Breast epithelium (tissue), 3 donors: ENCODE measurements around the gene PANX1.

Experiments
- POLR2A ChIP-seq: fragments of 450-650 bp; IDR thresholded peaks from one replicate; pipeline ENCODE4 v1.6.1; 2016; ENCODE audit warnings: antibody characterized with exemption, mild to moderate bottlenecking, moderate library complexity
- TF ChIP-seq, protein P1 (sequence below), 3 donors: fragments of 450-650 bp; IDR thresholded peaks; one replicate each; pipeline ENCODE4 v1.5.1; 2016 to 2017; ENCODE audit warnings: antibody characterized with exemption in 3 of 3, mild to moderate bottlenecking in 3 of 3, moderate library complexity in 3 of 3

DNA sequence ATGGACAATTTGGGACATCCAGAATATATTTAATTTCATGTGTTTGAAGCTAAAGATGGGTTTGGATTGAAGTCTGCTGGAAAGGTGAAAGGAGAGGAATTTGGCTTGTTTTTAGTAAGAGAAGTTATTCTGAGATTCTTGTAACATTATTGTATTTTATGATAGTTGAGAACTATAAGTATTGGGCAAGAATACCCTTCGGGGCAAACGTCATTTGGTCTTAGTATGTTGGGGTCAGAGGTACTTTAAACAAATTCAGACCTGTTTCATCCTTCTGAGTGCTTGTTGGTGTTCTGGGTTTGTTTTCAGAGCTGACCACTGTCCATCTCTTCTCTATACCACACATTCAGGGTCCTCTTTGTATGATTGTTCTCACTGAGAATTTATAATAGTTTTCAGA, 19.5 kb downstream of the PANX1 start:
- TF ChIP-seq, protein P1, sequence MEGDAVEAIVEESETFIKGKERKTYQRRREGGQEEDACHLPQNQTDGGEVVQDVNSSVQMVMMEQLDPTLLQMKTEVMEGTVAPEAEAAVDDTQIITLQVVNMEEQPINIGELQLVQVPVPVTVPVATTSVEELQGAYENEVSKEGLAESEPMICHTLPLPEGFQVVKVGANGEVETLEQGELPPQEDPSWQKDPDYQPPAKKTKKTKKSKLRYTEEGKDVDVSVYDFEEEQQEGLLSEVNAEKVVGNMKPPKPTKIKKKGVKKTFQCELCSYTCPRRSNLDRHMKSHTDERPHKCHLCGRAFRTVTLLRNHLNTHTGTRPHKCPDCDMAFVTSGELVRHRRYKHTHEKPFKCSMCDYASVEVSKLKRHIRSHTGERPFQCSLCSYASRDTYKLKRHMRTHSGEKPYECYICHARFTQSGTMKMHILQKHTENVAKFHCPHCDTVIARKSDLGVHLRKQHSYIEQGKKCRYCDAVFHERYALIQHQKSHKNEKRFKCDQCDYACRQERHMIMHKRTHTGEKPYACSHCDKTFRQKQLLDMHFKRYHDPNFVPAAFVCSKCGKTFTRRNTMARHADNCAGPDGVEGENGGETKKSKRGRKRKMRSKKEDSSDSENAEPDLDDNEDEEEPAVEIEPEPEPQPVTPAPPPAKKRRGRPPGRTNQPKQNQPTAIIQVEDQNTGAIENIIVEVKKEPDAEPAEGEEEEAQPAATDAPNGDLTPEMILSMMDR (IDR thresholded peaks at IDR 0.05), result no peak
- no peak for TF ChIP-seq POLR2A
